ENCODE results near the gene GRHL1.

GRHL1 gene

GRCh38 chr2:10039658-10040410 lies 88.3 kb downstream of the GRHL1 start:
- DNase-seq: peak in 44 of 56 donors; percentile 18 to 83 (median 50)

- no peak for DNase-seq
Measured at GRCh38 chr2:10041711-10042110, 90.2 kb downstream of the GRHL1 start.

- DNase-seq: peak in 28 of 56 donors; percentile 12 to 65 (median 32)
Measured at GRCh38 chr2:10042301-10043161, 91.0 kb downstream of the GRHL1 start.

GRCh38 chr2:10043256-10043905 lies 91.9 kb downstream of the GRHL1 start, which contains the start of gene KLF11:
TSS of gene KLF11 (plus strand) at chr2:10043550. CDS start at chr2:10043717, 167 bp downstream.
- DNase-seq: peak in 54 of 56 donors; percentile 18 to 90 (median 61)

GRCh38 chr2:10043906-10044601 lies 92.6 kb downstream of the GRHL1 start:
- peak in 54 of 56 donors; percentile 25 to 93 (median 72) for DNase-seq

- no peak for DNase-seq
Measured at GRCh38 chr2:10045561-10046355, 94.3 kb downstream of the GRHL1 start.

GRCh38 chr2:10046931-10047330 lies 95.4 kb downstream of the GRHL1 start:
- DNase-seq: no peak

GRCh38 chr2:10047616-10048500 lies 96.4 kb downstream of the GRHL1 start:
- no peak for DNase-seq

- DNase-seq: peak in 6 of 56 donors; percentile 13 to 53 (median 18)
Measured at GRCh38 chr2:10048501-10049171, 97.1 kb downstream of the GRHL1 start.

All from nucleus accumbens (tissue), 56 donors.